Thyroid gland (tissue), 4 donors: ENCODE data around the gene PFKFB2. TPM values are rescaled to one million over a fixed set of nuclear protein-coding genes. Genes with fewer than 3 reads are reported as not detected.
A peak's percentile ranks its signal among the peaks of the same experiment; 100 is the strongest.

Source experiments
- DNase-seq, 2 donors: peaks; one replicate each; pipeline ENCODE4 v3.0.0-alpha.2; 2019
- H3K27ac ChIP-seq, 3 donors: fragments of 200-600 bp; sonication (generic); 1 replicate in 2 of 3; 2 replicates in 1 of 3; pipeline ENCODE4 v1.5.1; 2016 to 2019; ENCODE audit warnings: mild to moderate bottlenecking in 1 of 3, moderate library complexity in 1 of 3
- H3K27me3 ChIP-seq: fragments of 200-600 bp; sonication (generic); one replicate; pipeline ENCODE4 v1.5.1; 2019
- H3K36me3 ChIP-seq, 2 donors: fragments of 200-600 bp; sonication (generic); one replicate each; pipeline ENCODE4 v1.5.1; 2016 to 2019
- H3K4me1 ChIP-seq, 2 donors: fragments of 200-600 bp; sonication (generic); one replicate each; pipeline ENCODE4 v1.5.1; 2017 to 2019
- H3K4me3 ChIP-seq, 3 donors: fragments of 200-600 bp; sonication (generic); replicated peaks in 1 of 3; 1 replicate in 2 of 3; 2 replicates in 1 of 3; pipeline ENCODE4 v1.5.1; 2016; ENCODE audit warnings: mild to moderate bottlenecking in 1 of 3
- H3K9me3 ChIP-seq: fragments of 200-600 bp; sonication (generic); one replicate; pipeline ENCODE4 v1.5.1; 2017
- CTCF ChIP-seq, 6 experiments: fragments of 200-600 bp in 3 of 6; fragments of 450-650 bp in 3 of 6; sonication (generic) in 3 of 6; IDR thresholded peaks; one replicate each; pipeline ENCODE4 v1.5.1; 2016 to 2019; ENCODE audit warnings: antibody characterized with exemption in 6 of 6, mild to moderate bottlenecking in 2 of 6, inconsistent platforms in 1 of 6, moderate library complexity in 1 of 6
- POLR2A ChIP-seq, 2 donors: fragments of 450-650 bp; IDR thresholded peaks; one replicate each; pipeline ENCODE4 v1.6.1; 2017; ENCODE audit warnings: antibody characterized with exemption in 2 of 2, mild to moderate bottlenecking in 2 of 2, moderate library complexity in 1 of 2
- WGBS, 2 donors: methylation state at CpG; one replicate each; pipeline ENCODE4 v1.1.5; 2017; 5-methylcytosine and 5-hydroxymethylcytosine counted together
- intact Hi-C: fragments of 100-400 bp; cut with DNase I; formaldehyde crosslinking; loops from one replicate; pipeline ENCODE4 v1.15.1; 2023
- total RNA-seq, 4 donors: library from RNA; depleted of rRNA; stranded (reverse); fragments of >200 nt; gene quantifications; one replicate each; pipeline ENCODE4 v1.2.3, GENCODE V29; 2016

PFKFB2 gene
- total RNA-seq, 4 donors from 2014 or later: 87.7 to 191 (median 110) TPM

- 90 to 100% methylated on average over 1 of the region's 1 CpG for WGBS, 2 donors
- DNase-seq: no peak
- Histone ChIP-seq H3K4me3 (no peak overlapping the region), H3K36me3 (peaks cover 15 to 17% of the 10 kb centered on the region in 2 donors), H3K9me3 (no peaks in the 10 kb centered on the region), H3K27ac (peak overlapping the region in 2 of 3 donors; percentile 41 to 88), H3K27me3 (no peaks in the 10 kb centered on the region), H3K4me1 (peaks cover 55 to 63% of the 10 kb centered on the region in 2 donors)
- TF ChIP-seq POLR2A (IDR thresholded peaks at IDR 0.05) (no peak), CTCF (IDR thresholded peaks at IDR 0.05) (no peak)
- intact Hi-C loops: no loop called here
These were observed 9.0 kb downstream of the PFKFB2 start for GRCh38 chr1:207062058-207062457.

- WGBS, 2 donors: 93 to 98% methylated on average over 5 of the region's 5 CpGs
- intact Hi-C loops: no loop called here
- TF ChIP-seq CTCF (IDR thresholded peaks at IDR 0.05) (no peak), POLR2A (IDR thresholded peaks at IDR 0.05) (no peak)
These were observed 9.9 kb downstream of the PFKFB2 start for GRCh38 chr1:207063014-207063413.

GRCh38 chr1:207064561-207064960, 11.5 kb downstream of the PFKFB2 start:
- H3K9me3 ChIP-seq: no peaks in the 10 kb centered on the region
- 40 to 48% methylated on average over 8 of the region's 8 CpGs for WGBS, 2 donors
- peak overlapping the region; percentile 91 to 99 (median 98) for H3K27ac ChIP-seq
- TF ChIP-seq POLR2A (IDR thresholded peaks at IDR 0.05) (peak in 1 of 2 donors; percentile 60), CTCF (IDR thresholded peaks at IDR 0.05) (no peak)
- H3K4me1 ChIP-seq: peaks cover 62 to 65% of the 10 kb centered on the region in 2 donors
- DNase-seq: peak; percentile 92
- H3K36me3 ChIP-seq: peaks cover 21 to 29% of the 10 kb centered on the region in 2 donors
- H3K27me3 ChIP-seq: no peaks in the 10 kb centered on the region
- H3K4me3 ChIP-seq: no peak overlapping the region
- intact Hi-C loops: no loop called here

More at GRCh38 chr1:207063014-207063413, 9.9 kb downstream of the PFKFB2 start:
- Histone ChIP-seq H3K27me3 (no peaks in the 10 kb centered on the region), H3K36me3 (peaks cover 15 to 17% of the 10 kb centered on the region in 2 donors), H3K27ac (peak overlapping the region; percentile 75 to 91 (median 88)), H3K4me3 (no peak overlapping the region), H3K4me1 (peaks cover 62 to 67% of the 10 kb centered on the region in 2 donors), H3K9me3 (no peaks in the 10 kb centered on the region)
- no peak for DNase-seq

GRCh38 chr1:207067185-207067584, 14.1 kb downstream of the PFKFB2 start:
- H3K27ac ChIP-seq: peak overlapping the region; percentile 91 to 99 (median 98)
- no peaks in the 10 kb centered on the region for H3K9me3 ChIP-seq
- DNase-seq: no peak
- H3K4me1 ChIP-seq: peaks cover 53 to 56% of the 10 kb centered on the region in 2 donors
- intact Hi-C loops: no loop called here
- H3K27me3 ChIP-seq: no peaks in the 10 kb centered on the region
- H3K4me3 ChIP-seq: no peak overlapping the region
- WGBS, 2 donors: 51 to 65% methylated on average over 3 of the region's 3 CpGs
- H3K36me3 ChIP-seq: peaks cover 34 to 48% of the 10 kb centered on the region in 2 donors
- TF ChIP-seq POLR2A (IDR thresholded peaks at IDR 0.05) (no peak), CTCF (IDR thresholded peaks at IDR 0.05) (no peak)

- intact Hi-C loops: no loop called here
- Histone ChIP-seq H3K9me3 (no peaks in the 10 kb centered on the region), H3K36me3 (peaks cover 39 to 49% of the 10 kb centered on the region in 2 donors), H3K27me3 (no peaks in the 10 kb centered on the region), H3K27ac (peak overlapping the region; percentile 91 to 99 (median 98)), H3K4me3 (no peak overlapping the region), H3K4me1 (peaks cover 53 to 56% of the 10 kb centered on the region in 2 donors)
- WGBS, 2 donors: 70 to 74% methylated on average over 5 of the region's 5 CpGs
- no peak for TF ChIP-seq CTCF (IDR thresholded peaks at IDR 0.05)
- TF ChIP-seq POLR2A (IDR thresholded peaks at IDR 0.05): peak in 1 of 2 donors; percentile 35
- DNase-seq: no peak
These were observed 14.6 kb downstream of the PFKFB2 start for GRCh38 chr1:207067665-207068064.
